ENCODE data around the gene LILRB4. TPM values are rescaled to one million over a fixed set of nuclear protein-coding genes. Genes with fewer than 3 reads are reported as not detected.

Gene LILRB4
- total RNA-seq, 3 donors from 2014 or later (not counting 1 experiment from before 2014, with no cell fraction given): 1.5 to 3.6 (median 2.5) TPM

- TF ChIP-seq CTCF (IDR thresholded peaks at IDR 0.05): no peak
- Mint-ChIP-seq H3K9me3 (no peaks in the 10 kb centered on the region), H3K36me3 (no peaks in the 10 kb centered on the region), H3K27ac (no peak overlapping the region), H3K4me3 (no peak overlapping the region), H3K4me1 (no peaks in the 10 kb centered on the region), H3K27me3 (ENCODE audit: low read depth in 2 of 2) (peaks cover 36 to 37% of the 10 kb centered on the region in 2 donors)
- Histone ChIP-seq H3K27ac (ENCODE audit: low read length) (no peak overlapping the region), H3K9me3 (ENCODE audit: control insufficient read depth, insufficient read depth, low read length) (peaks cover 3% of the 10 kb centered on the region), H3K4me3 (ENCODE audit: low read length) (no peak overlapping the region), H3K4me1 (ENCODE audit: control insufficient read depth, insufficient read depth, low read length) (peaks cover 11% of the 10 kb centered on the region), H3K27me3 (ENCODE audit: control insufficient read depth, insufficient read depth, low read length) (peaks cover 2% of the 10 kb centered on the region), H3K36me3 (ENCODE audit: control insufficient read depth, insufficient read depth, low read length) (no peaks in the 10 kb centered on the region)
- DNase-seq (no peak), ATAC-seq (no peak)
- intact Hi-C loops (cut with micrococcal nuclease): no loop called here
- WGBS (ENCODE audit: insufficient coverage): 88% methylated on average over 12 of the region's 12 CpGs
Observed at GRCh38 chr19:54667217-54667616, 4.4 kb downstream of the LILRB4 start.

- peaks cover 33 to 35% of the 10 kb centered on the region in 2 donors for H3K27me3 Mint-ChIP-seq (ENCODE audit: low read depth in 2 of 2)
- intact Hi-C loops (cut with micrococcal nuclease): no loop called here
- WGBS (ENCODE audit: insufficient coverage): no CpG with 5 or more reads among the region's 1 CpG
- no peaks in the 10 kb centered on the region for H3K36me3 Mint-ChIP-seq
- H3K27ac ChIP-seq (ENCODE audit: low read length): no peak overlapping the region
- no peak overlapping the region for H3K27ac Mint-ChIP-seq
- peaks cover 3% of the 10 kb centered on the region for H3K9me3 ChIP-seq (ENCODE audit: control insufficient read depth, insufficient read depth, low read length)
- ATAC-seq: no peak
- peaks cover 10% of the 10 kb centered on the region for H3K4me1 ChIP-seq (ENCODE audit: control insufficient read depth, insufficient read depth, low read length)
- H3K27me3 ChIP-seq (ENCODE audit: control insufficient read depth, insufficient read depth, low read length): peaks cover 2% of the 10 kb centered on the region
- H3K4me3 ChIP-seq (ENCODE audit: low read length): no peak overlapping the region
- DNase-seq: no peak
- no peaks in the 10 kb centered on the region for H3K9me3 Mint-ChIP-seq
- no peak for TF ChIP-seq CTCF (IDR thresholded peaks at IDR 0.05)
- no peaks in the 10 kb centered on the region for H3K36me3 ChIP-seq (ENCODE audit: control insufficient read depth, insufficient read depth, low read length)
- no peak overlapping the region for H3K4me3 Mint-ChIP-seq
- H3K4me1 Mint-ChIP-seq: no peaks in the 10 kb centered on the region
Observed at GRCh38 chr19:54668353-54668752, 5.6 kb downstream of the LILRB4 start.

- 38% methylated on average over 3 of the region's 3 CpGs for WGBS (ENCODE audit: insufficient coverage)
- Histone ChIP-seq H3K9me3 (ENCODE audit: control insufficient read depth, insufficient read depth, low read length) (peaks cover 3% of the 10 kb centered on the region), H3K4me3 (ENCODE audit: low read length) (no peak overlapping the region), H3K36me3 (ENCODE audit: control insufficient read depth, insufficient read depth, low read length) (no peaks in the 10 kb centered on the region), H3K27ac (ENCODE audit: low read length) (no peak overlapping the region), H3K27me3 (ENCODE audit: control insufficient read depth, insufficient read depth, low read length) (peaks cover 2% of the 10 kb centered on the region), H3K4me1 (ENCODE audit: control insufficient read depth, insufficient read depth, low read length) (peaks cover 7% of the 10 kb centered on the region)
- ATAC-seq (no peak), DNase-seq (no peak)
- Mint-ChIP-seq H3K9me3 (no peaks in the 10 kb centered on the region), H3K27ac (no peak overlapping the region), H3K27me3 (ENCODE audit: low read depth in 2 of 2) (peaks cover 29 to 35% of the 10 kb centered on the region in 2 donors), H3K4me3 (no peak overlapping the region), H3K36me3 (no peaks in the 10 kb centered on the region), H3K4me1 (peaks cover 5 to 7% of the 10 kb centered on the region in 2 donors)
- intact Hi-C loops (cut with micrococcal nuclease): no loop called here
- TF ChIP-seq CTCF (IDR thresholded peaks at IDR 0.05): no peak
Observed at GRCh38 chr19:54670576-54671357, 8.0 kb downstream of the LILRB4 start.
